Panc1 (cell line): ENCODE results near the gene SH3PXD2A. TPM values are rescaled to one million over a fixed set of nuclear protein-coding genes. Genes with fewer than 3 reads are reported as not detected.

Source experiments
- ATAC-seq: fragments of 200-7000 bp; cut with Tn5 transposase; 2 replicates; pipeline ENCODE4 v1.9.1; 2020; ENCODE audit warnings: mild to moderate bottlenecking, moderate library complexity
- BruUV-seq: library from RNA; stranded (reverse); fragments of 400-500 nt; replicated peaks from 2 replicates; lab custom pipeline; 2021; lab: Mats Ljungman, UMichigan
- CTCF ChIA-PET: fragments of 300-600 bp; sonication (Branson Sonifier 250); formaldehyde crosslinking; loops from one replicate; lab custom pipeline; 2022; ENCODE audit warnings: antibody characterized with exemption; lab: Charles Lee
- POLR2A ChIA-PET: fragments of 300-600 bp; sonication (Branson Sonifier 250); formaldehyde crosslinking; loops from one replicate; lab custom pipeline; 2022; ENCODE audit warnings: antibody characterized with exemption; lab: Charles Lee
- DNase-seq: peaks from one replicate; pipeline ENCODE4 v3.0.0-alpha.2; 2010; ENCODE audit warnings: low read depth, low spot score
- H3K27ac ChIP-seq: 2 replicates; pipeline ENCODE4 v1.5.1; 2011; ENCODE audit warnings: mild to moderate bottlenecking, low read length, inconsistent platforms
- H3K27me3 ChIP-seq: fragments of 200-500 bp; sonication (Bioruptor generic); 2 replicates; pipeline ENCODE4 v1.6.0; 2014; ENCODE audit warnings: low read length, inconsistent platforms; ENCODE audit not compliant: control insufficient read depth, insufficient read depth
- H3K36me3 ChIP-seq: fragments of 200-500 bp; sonication (Bioruptor generic); 2 replicates; pipeline ENCODE4 v1.5.1; 2014; ENCODE audit warnings: inconsistent platforms, mild to moderate bottlenecking, low read length, moderate library complexity; ENCODE audit not compliant: control insufficient read depth, insufficient read depth
- H3K4me1 ChIP-seq: 2 replicates; pipeline ENCODE4 v1.5.1; 2011; ENCODE audit warnings: inconsistent platforms, mild to moderate bottlenecking, low read length, moderate library complexity; ENCODE audit not compliant: control insufficient read depth, insufficient read depth
- H3K4me3 ChIP-seq, 2 experiments: 2 replicates each; pipeline ENCODE4 v1.5.1; 2011 to 2012; ENCODE audit warnings: low read depth in 2 of 2, low read length in 2 of 2, mild to moderate bottlenecking in 2 of 2, inconsistent platforms in 1 of 2, moderate library complexity in 1 of 2
- H3K9me3 ChIP-seq: fragments of 200-500 bp; sonication (Bioruptor generic); 2 replicates; pipeline ENCODE4 v1.5.1; 2014; ENCODE audit warnings: low read depth, mild to moderate bottlenecking, inconsistent platforms, low read length, moderate library complexity; ENCODE audit not compliant: control insufficient read depth, insufficient read depth
- POLR2AphosphoS5 ChIP-seq: IDR thresholded peaks from 2 replicates; pipeline ENCODE4 v1.6.1; 2012; ENCODE audit warnings: mild to moderate bottlenecking, low read depth, low read length, moderate library complexity
- SIN3A ChIP-seq: IDR thresholded peaks from 2 replicates; pipeline ENCODE4 v1.6.1; 2012; ENCODE audit warnings: low read depth, mild to moderate bottlenecking, low read length, moderate library complexity, borderline replicate concordance; ENCODE audit not compliant: insufficient read depth
- TCF7L2 ChIP-seq: IDR thresholded peaks from 2 replicates; pipeline ENCODE4 v1.6.1; 2011; ENCODE audit warnings: mild to moderate bottlenecking, low read depth, low read length, inconsistent platforms
- in situ Hi-C: cut with HindIII; loops from 2 replicates; pipeline ENCODE4 v1.10.0; 2016; ENCODE audit warnings: low sequenced_read_pairs, low pct_unique_long_range_greater_than_20kb
- intact Hi-C: fragments of 100-400 bp; cut with micrococcal nuclease; formaldehyde crosslinking; loops from one replicate; pipeline ENCODE4 v1.10.0; 2022; ENCODE audit not compliant: unreplicated experiment
- total RNA-seq: library from RNA; stranded (reverse); gene quantifications from one replicate; pipeline ENCODE4 v1.2.1, GENCODE V29; 2021; ENCODE audit not compliant: unreplicated experiment
- TF ChIP-seq, protein P1 (sequence below): fragments of 450-650 bp; IDR thresholded peaks from 2 replicates; pipeline ENCODE4 v1.5.1; 2017; ENCODE audit warnings: mild to moderate bottlenecking
- TF ChIP-seq, protein P2 (sequence below), 2 experiments: IDR thresholded peaks; 2 replicates each; pipeline ENCODE4 v1.6.1; 2011 to 2012; ENCODE audit warnings: low read depth in 2 of 2, control low read depth in 1 of 2, low read length in 1 of 2, mild to moderate bottlenecking in 1 of 2, moderate library complexity in 1 of 2; ENCODE audit not compliant: insufficient read depth in 1 of 2

The SH3PXD2A gene
- total RNA-seq, 1 experiment from 2014 or later, result 5.7 TPM

DNA sequence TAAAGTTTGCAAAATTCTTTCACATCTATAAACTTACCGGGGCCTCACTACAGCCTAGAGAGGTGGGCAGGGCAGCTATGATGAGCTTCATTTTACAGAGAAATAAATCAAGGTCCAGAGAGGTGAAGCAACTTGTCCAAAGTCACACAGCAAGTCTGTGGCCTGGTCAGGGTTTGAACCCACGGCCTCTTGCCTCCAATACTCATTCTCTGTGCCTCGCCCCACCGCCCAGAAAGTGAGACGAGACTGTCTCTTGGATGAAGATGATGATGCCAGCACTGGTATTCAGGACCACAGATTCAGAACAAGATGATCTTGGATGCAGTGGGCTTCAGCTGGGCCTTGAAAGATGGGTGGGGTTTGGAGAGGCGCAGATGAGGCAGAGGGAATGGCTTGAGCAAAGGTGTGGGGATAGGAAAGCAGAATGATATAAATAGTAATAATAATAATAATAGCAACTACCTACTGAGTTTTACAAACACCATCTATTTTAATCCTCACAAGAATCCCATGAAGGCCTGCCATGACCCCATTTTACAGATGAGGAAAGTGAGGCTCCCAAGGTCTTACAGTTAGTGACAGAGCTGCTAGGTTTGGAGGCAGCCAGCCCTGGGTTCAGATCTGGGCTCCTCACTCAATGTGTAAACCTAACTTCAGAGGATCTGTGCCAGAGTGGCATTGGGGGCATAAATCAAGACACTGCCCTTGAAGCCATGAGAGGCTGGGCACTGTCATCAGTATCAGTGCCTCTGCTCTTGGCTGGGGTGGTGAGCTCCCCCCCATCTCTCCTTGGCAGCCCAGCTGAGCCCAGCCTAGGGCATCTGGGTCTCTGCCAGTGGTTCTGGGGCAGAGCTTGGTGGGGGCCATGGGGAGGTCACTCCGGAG, 291.9 kb downstream of the SH3PXD2A start:
- no peaks in the 10 kb centered on the region; the same call in 1 of the 2 replicates for H3K27me3 ChIP-seq
- no peaks in the 10 kb centered on the region for H3K36me3 ChIP-seq
- no peak overlapping the region for H3K27ac ChIP-seq
- ATAC-seq (peak; percentile 31; the same call in 1 of the 2 replicates), DNase-seq (no peak)
- intact Hi-C loops, result no loop called here
- no peaks in the 10 kb centered on the region for H3K9me3 ChIP-seq
- no TSS peak for BruUV-seq
- in situ Hi-C loops, result no loop called here
- POLR2A ChIA-PET, result no interaction called here
- no peaks in the 10 kb centered on the region for H3K4me1 ChIP-seq
- no peak overlapping the region for H3K4me3 ChIP-seq
- CTCF ChIA-PET, result interaction anchor here (1.0 to 1.2 kb wide), 3 partner anchors 9 to 170 kb away, joined by 3 to 4 read pairs (median 4); no protein-coding TSS in a partner anchor
- TF ChIP-seq SIN3A (no peak), TCF7L2 (no peak), POLR2AphosphoS5 (no peak)
- TF ChIP-seq, protein P1, sequence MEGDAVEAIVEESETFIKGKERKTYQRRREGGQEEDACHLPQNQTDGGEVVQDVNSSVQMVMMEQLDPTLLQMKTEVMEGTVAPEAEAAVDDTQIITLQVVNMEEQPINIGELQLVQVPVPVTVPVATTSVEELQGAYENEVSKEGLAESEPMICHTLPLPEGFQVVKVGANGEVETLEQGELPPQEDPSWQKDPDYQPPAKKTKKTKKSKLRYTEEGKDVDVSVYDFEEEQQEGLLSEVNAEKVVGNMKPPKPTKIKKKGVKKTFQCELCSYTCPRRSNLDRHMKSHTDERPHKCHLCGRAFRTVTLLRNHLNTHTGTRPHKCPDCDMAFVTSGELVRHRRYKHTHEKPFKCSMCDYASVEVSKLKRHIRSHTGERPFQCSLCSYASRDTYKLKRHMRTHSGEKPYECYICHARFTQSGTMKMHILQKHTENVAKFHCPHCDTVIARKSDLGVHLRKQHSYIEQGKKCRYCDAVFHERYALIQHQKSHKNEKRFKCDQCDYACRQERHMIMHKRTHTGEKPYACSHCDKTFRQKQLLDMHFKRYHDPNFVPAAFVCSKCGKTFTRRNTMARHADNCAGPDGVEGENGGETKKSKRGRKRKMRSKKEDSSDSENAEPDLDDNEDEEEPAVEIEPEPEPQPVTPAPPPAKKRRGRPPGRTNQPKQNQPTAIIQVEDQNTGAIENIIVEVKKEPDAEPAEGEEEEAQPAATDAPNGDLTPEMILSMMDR, result no peak
- TF ChIP-seq, protein P2, sequence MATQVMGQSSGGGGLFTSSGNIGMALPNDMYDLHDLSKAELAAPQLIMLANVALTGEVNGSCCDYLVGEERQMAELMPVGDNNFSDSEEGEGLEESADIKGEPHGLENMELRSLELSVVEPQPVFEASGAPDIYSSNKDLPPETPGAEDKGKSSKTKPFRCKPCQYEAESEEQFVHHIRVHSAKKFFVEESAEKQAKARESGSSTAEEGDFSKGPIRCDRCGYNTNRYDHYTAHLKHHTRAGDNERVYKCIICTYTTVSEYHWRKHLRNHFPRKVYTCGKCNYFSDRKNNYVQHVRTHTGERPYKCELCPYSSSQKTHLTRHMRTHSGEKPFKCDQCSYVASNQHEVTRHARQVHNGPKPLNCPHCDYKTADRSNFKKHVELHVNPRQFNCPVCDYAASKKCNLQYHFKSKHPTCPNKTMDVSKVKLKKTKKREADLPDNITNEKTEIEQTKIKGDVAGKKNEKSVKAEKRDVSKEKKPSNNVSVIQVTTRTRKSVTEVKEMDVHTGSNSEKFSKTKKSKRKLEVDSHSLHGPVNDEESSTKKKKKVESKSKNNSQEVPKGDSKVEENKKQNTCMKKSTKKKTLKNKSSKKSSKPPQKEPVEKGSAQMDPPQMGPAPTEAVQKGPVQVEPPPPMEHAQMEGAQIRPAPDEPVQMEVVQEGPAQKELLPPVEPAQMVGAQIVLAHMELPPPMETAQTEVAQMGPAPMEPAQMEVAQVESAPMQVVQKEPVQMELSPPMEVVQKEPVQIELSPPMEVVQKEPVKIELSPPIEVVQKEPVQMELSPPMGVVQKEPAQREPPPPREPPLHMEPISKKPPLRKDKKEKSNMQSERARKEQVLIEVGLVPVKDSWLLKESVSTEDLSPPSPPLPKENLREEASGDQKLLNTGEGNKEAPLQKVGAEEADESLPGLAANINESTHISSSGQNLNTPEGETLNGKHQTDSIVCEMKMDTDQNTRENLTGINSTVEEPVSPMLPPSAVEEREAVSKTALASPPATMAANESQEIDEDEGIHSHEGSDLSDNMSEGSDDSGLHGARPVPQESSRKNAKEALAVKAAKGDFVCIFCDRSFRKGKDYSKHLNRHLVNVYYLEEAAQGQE (IDR thresholded peaks at IDR 0.05; ENCODE audit: insufficient read depth in 1 of 2, low read depth in 2 of 2, low read length in 1 of 2), result no peak

GRCh38 chr10:103562383-103562782, 293.0 kb downstream of the SH3PXD2A start:
- ATAC-seq (no peak), DNase-seq (no peak)
- no peak overlapping the region for H3K27ac ChIP-seq
- intact Hi-C loops (no loop called here), in situ Hi-C loops (no loop called here)
- no peaks in the 10 kb centered on the region; the same call in 1 of the 2 replicates for H3K27me3 ChIP-seq
- no peaks in the 10 kb centered on the region for H3K9me3 ChIP-seq
- H3K4me3 ChIP-seq, result no peak overlapping the region
- CTCF ChIA-PET, result no interaction called here
- POLR2A ChIA-PET, result no interaction called here
- BruUV-seq, result no TSS peak
- H3K4me1 ChIP-seq, result no peaks in the 10 kb centered on the region
- no peaks in the 10 kb centered on the region for H3K36me3 ChIP-seq
- TF ChIP-seq SIN3A (no peak), POLR2AphosphoS5 (no peak), TCF7L2 (no peak)
- TF ChIP-seq, protein P2 (IDR thresholded peaks at IDR 0.05; ENCODE audit: insufficient read depth in 1 of 2, low read depth in 2 of 2, low read length in 1 of 2), result no peak
- TF ChIP-seq, protein P1, result no peak
